Fibroblast of villous mesenchyme (primary cell): ENCODE measurements around the gene ERGIC2. TPM values are rescaled to one million over a fixed set of nuclear protein-coding genes. Genes with fewer than 3 reads are reported as not detected.

Source experiments
- DNase-seq: peaks from one replicate; pipeline ENCODE4 v3.0.0-alpha.2; 2010; ENCODE audit warnings: low read depth
- H3K4me3 ChIP-seq: 2 replicates; pipeline ENCODE4 v1.5.1; 2011; ENCODE audit warnings: low read depth, mild to moderate bottlenecking, low read length
- CTCF ChIP-seq: IDR thresholded peaks from 2 replicates; pipeline ENCODE4 v1.5.1; 2012; ENCODE audit warnings: low read depth, mild to moderate bottlenecking, low read length; ENCODE audit not compliant: insufficient read depth
- total RNA-seq: library from RNA; depleted of rRNA; stranded (reverse); fragments of >200 nt; gene quantifications from 2 replicates; pipeline ENCODE4 v1.2.3, GENCODE V29; 2012

The ERGIC2 gene
- total RNA-seq, 1 donor: 90.7 TPM

GRCh38 chr12:29320295-29321085, 60.5 kb downstream of the ERGIC2 start:
- no peak overlapping the region for H3K4me3 ChIP-seq
- TF ChIP-seq CTCF: no peak
- peak; percentile 58 for DNase-seq

- H3K4me3 ChIP-seq: no peak overlapping the region
- DNase-seq: peak; percentile 42
- peak; percentile 49 for TF ChIP-seq CTCF
Measured at GRCh38 chr12:29317556-29318363, 63.2 kb downstream of the ERGIC2 start.

- no peak for TF ChIP-seq CTCF
- no peak overlapping the region for H3K4me3 ChIP-seq
- peak; percentile 27 for DNase-seq
Measured at GRCh38 chr12:29316752-29317151, 64.2 kb downstream of the ERGIC2 start.

GRCh38 chr12:29314416-29314815, 66.6 kb downstream of the ERGIC2 start:
- DNase-seq: no peak
- no peak overlapping the region for H3K4me3 ChIP-seq
- no peak for TF ChIP-seq CTCF

GRCh38 chr12:29310899-29311298, 70.1 kb downstream of the ERGIC2 start:
- no peak for DNase-seq
- H3K4me3 ChIP-seq: no peak overlapping the region
- TF ChIP-seq CTCF: no peak

GRCh38 chr12:29309320-29309902, 71.6 kb downstream of the ERGIC2 start:
- no peak overlapping the region for H3K4me3 ChIP-seq
- DNase-seq: peak; percentile 51
- peak; percentile 55 for TF ChIP-seq CTCF
